ENCODE data around the gene RINT1.
"Not testable (repeated sequence)": the region's sequence is repeated elsewhere in the genome, so short reads cannot be mapped to it uniquely, and the experiment has no call there.

Gene RINT1

DNA sequence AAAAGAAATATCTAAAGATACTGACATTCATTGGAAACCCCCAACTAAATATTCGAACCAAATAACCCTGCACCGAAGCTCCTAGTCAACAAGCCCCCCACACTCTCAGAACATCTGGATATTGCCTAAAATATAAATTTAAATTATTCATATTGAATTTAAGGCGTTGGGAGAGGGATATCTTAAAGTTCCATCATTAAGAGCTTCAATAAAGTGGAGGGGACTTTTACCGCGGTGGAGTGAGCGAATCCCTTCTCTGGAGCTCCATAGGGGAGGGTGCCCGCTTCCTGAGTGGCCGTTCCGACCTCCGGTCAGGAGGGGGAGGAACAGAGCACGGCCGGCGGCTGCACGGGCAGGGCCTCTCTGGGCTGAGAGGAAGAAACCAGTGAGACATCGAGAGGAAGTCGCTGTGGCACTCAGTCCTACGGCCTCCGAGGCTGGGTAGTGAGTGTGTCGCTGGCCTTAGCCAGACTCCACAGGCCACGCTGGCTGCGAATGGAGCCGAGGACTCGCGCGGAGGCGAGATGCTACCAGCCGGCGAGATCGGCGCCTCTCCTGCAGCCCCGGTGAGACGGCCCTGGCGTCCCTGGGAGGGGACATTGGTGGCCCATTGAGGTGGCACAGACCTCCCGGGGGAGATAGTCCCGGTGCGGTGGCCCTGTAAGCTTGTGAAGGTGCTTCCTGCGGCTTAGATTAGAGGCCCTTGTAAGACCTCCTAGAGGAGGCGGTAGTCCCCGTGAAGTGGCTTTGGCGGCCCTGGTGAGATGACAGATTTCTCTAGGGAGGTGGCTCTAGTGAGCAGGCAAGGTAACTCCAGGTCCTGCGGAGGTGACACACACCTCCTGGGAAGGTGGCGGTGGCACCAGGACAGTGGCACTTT lies at the start of gene RINT1:
TSS of gene RINT1 (plus strand) at position 410 of the 880 bp plus-strand sequence. CDS start at position 525, 115 bp downstream.
- peak; percentile 77 for DNase-seq

DNA sequence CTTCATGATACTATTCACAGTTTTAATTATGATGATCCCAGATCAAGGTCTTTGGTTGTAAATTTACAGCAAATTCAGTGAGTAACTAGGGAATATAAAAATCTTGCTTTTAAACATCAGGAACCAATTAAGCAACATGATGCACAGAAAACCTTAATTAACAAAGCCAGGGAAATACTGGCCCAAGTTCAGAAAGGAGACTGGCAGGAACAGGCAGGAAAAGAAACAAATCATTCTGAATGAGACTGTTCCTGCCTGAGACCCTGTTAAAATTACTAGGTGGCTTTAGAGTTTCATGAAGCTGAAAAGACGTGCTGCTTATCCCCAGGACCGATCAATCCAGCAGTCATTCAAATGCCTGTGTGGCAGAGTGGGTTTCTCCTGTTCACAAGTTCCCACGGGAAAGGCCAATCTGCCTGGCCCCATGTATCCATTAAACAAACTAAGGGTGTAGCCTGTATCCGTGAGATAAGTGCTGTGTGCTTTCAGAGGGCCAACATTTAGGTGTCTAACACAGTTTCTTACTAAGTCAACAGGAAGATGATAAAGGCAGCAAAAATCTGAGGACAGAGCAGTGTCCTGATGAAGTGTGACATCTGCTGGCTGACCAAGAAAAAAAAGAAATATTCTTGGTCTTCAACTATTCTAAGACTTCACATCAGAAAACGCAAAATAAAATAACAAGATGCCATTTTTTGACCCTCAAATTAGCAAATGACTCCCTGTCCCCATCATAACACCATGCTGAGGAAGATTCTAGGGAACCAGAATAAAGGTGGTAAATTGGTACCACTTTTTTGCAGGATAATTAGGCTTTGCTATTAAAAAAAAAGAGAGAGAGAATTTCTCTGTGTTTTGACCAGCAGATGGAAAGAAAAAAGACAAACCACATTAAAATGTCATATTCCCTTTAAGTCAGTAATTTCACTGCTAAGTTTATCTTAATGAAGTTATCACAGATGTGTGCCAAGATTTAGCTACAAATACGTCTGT lies 44.1 kb upstream of the RINT1 start:
- DNase-seq: no peak

DNA sequence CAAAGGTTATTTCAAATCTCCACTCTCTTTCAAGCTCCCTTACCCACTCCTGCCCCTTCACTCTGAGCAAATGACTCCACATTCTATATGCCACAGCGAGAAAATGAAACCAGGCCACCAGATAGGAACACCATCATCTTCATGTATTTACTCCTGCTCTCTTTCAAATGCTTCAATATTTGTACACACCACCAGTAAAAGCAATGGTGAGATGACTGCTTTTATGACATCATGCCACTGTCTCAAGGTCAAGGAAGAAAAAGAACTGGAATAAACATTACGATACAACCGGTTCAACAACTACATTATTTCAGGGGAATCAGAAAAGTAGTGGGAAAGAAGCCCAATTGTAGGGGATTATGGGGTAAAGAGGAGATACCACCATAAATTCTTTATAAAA lies 42.6 kb upstream of the RINT1 start:
- no peak for DNase-seq

DNA sequence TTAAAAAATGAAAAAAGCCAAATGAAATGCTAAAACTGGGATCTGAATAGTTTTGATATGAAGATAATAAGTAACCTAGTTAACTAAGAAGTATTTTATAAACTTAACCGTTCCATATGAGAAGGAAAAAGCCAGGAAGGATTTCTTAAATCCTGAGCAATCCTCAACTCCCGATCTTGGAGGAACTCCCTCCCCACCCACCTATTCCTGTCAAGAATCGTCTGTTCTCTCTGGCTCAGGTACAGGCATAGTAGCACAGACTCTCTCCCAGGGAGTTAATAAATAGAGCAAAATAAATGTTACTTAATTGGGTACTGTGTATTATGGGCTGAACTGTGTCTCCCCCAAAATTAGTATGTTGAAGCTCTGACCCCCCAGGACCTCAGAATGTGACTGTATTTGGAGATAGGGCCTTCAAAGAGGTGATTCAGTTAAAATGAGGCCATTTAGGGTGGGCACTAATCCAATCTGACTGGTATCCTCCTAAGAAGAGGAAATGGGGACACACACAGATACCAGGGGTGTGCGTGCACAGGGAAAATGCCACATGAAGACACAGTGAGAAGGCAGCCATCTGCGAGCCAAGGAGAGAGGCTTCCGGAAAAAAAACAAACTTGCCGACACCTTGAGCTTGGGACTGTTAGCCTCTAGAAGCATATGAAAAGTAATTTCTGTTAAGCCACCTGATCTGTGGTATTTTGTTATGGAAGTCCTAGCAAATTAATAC lies 38.6 kb upstream of the RINT1 start:
- DNase-seq: no peak

DNA sequence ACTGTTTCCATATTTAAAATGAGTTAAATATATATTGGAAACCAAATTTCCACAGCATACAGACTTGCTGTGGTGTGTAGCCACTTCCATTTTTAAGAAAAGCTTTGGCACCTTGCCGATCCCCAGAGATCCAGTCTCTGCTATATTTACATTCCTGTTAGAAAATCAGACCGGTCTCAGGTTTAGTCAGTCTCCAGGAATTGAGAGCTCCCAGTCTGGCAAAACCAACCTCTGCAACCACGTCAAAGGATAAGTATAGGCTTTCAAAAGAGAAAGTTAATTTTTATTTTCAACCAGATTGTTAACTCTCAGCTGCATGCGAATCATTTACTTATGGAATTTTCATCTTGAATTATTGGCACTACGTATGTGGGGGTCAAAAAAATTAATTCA lies 38.1 kb upstream of the RINT1 start:
- DNase-seq: no peak

DNA sequence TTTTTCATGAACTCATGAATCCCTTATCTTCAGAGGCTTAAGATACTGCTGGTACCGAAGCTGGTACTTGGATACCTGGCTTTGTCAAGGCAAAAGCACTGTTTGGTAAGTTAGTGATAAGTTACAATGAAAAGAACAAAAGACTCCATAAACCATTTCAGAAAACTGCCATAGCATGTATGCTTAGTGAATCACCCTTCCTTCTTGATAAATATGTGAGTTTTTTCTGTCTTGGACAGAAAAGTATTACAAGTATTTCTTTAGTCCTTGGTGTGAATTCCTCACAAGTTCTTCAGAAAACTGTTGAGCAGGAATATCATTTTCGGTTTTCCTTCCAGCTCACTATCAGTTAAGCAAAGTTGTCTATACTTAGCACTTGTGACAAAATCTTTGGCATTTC lies 35.5 kb upstream of the RINT1 start:
- no peak for DNase-seq

DNA sequence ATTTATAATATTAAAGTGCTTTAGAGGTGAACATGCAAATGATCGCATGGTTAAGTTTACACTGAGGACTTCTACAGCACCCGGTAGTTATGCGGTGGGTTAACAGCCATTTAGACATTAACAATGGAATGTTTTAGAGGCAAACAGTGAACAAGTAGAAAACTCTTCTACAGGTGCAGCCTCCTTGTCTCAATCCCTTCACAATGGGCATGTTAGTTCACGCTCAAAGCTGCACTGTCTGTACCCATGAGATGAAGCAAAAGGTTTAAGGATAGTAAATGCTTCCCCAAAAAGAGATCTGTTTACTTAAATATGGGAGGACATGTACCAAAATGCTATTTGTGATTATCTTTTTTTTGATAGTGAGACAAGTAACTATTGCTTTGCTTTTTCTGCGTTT lies 35.0 kb upstream of the RINT1 start:
- no peak for DNase-seq

DNA sequence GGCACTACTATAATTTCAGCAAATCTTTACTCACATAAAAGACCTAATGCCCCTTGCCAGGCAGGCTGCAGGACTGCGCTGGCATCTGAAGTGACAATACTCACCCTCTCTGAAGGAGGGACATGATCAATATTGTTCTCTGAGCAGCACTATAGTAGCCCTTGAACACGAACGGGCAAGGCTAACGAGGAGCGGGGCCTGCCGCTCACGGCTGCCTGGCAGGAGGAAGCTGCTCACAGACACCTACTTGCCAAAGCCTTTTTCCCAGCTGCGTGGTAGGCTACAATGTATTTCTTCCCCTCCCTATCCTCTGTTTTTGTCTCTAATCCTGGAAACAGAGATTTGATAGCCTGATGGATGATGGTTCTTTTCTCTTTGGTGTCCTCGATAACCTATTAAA lies 29.8 kb upstream of the RINT1 start:
- no peak for DNase-seq

DNA sequence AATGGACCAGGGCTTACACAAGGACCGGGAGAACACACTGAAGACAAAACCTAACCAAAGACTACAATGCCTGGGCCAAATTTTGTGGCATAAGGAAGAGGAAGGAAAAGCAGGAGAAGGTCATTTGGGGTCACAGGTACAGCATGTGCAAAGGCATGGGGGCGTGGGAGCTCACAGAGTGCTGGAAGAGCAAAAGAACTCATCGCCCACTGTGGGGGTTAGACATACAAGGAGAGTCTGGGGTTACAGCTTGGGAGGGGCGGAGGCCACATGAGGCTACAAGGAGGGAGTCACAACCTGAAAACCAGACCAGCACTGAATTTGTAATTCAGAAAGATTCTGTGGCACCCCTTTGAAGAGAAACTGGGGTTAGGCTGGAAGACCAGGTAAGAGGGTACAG lies 19.6 kb upstream of the RINT1 start:
- no peak for DNase-seq

DNA sequence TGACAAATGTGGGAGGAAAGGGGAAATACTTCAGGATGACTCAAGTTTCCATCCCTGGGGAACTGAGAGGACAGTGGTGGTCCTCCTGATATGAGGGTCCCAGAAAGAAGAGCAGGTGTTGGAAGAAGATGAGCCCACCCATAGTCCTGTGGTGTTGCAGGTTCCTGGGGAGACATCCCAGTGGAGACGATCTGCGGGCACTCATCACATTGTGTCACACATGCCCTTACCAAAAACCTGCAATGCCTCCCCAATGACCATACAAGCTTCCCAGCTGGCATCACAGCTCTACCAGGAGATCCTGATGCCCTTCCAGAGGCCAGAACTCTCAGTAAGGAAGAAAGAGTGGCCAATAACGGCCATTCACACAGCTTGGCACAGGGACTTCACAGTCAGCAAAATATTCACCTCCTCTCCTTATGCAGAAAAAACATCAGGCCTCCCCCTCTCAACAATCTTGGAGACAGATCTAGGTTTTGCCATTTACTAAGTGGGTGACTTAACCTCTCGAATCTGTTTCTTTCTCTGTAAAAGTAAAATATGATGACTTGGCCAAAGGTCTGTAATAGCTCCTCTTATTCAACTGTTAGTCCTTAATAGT lies 19.0 kb upstream of the RINT1 start:
- DNase-seq: no peak

DNA sequence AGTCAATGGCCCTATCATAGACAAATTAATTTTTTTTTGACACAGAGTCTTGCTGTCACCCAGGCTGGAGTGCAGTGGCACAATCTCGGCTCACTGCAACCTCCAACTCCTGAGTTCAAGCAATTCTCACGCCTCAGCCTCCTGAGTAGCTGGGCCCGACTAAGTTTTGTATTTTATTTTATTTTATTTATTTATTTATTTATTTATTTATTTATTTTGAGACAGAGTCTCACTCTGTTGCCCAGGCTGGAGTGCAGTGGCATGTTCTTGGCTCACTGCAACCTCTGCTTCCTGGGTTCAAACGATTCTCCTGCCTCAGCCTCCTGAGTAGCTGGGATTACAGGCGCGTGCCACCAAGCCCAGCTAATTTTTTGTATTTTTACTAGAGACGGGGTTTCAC lies 16.4 kb upstream of the RINT1 start:
- not testable (repeated sequence) for DNase-seq

DNA sequence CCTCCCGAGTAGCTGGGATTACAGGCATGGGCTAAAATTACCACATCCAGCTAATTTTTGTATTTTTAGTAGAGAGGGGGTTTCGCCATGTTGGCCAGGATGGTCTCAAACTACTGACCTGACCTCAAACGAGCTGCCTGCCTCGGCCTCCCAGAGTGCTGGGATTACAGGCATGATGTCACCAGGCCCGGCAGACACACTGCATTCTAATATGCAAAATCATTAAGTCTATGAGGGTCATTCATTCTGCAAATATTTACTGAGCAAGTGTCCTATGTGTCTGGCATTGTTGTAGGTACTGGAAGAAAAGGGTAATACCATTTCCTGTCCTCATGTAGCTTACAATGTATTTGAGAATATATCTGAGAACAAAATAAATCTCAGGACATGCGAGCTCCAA lies 12.6 kb upstream of the RINT1 start:
- no peak for DNase-seq

DNA sequence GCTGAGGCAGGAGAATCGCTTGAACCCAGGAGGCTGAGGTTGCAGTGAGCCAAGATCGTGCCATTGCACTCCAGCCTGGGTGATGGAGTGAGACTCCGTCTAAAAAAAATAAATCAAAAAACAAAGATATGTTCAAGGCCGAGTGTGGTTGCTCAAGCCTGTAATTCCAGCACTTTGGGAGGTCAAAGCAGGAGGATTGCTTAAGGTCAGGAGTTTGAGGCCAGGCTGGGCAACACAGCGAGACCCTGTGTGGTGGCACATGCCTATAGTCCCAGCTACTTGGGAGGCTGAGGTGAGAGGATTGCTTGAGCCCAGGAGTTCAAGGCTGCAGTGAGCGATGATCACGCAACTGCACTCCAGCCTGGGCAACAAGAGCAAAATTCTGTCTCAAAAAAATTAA lies 11.4 kb upstream of the RINT1 start:
- not testable (repeated sequence) for DNase-seq

DNA sequence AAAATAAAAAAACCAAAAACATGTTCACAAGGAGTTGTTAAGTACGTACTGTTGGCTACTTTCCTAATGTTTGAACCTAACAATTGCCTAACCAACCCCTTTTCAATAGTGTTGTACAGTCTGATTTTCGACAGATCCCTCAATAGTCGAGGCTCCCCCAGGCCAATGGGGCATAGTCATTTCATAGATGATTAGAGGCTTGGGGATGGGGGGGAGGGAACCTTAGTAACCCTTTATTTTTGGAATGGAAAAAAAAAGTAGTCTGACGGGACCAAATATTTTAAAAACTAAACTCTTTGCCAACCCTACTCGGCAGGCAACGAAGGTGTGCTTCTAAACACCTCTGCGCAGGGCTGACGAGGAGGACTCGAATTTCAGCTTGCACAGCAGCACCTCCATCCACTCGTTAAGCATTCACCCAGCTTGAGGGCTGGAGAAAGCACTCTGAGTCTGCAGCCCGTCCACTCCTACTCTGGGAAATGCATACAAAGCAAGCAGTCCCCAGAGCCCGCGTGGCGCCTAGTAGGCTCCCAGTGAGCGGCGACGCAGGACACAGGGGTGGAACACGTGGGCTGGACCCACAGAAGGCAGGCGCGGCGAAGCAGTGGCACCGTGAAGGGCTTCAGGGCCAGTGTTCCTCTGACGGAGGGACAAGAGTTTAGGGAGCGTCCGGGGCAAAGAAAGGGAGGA lies 10.8 kb upstream of the RINT1 start:
- DNase-seq: peak; percentile 16

DNA sequence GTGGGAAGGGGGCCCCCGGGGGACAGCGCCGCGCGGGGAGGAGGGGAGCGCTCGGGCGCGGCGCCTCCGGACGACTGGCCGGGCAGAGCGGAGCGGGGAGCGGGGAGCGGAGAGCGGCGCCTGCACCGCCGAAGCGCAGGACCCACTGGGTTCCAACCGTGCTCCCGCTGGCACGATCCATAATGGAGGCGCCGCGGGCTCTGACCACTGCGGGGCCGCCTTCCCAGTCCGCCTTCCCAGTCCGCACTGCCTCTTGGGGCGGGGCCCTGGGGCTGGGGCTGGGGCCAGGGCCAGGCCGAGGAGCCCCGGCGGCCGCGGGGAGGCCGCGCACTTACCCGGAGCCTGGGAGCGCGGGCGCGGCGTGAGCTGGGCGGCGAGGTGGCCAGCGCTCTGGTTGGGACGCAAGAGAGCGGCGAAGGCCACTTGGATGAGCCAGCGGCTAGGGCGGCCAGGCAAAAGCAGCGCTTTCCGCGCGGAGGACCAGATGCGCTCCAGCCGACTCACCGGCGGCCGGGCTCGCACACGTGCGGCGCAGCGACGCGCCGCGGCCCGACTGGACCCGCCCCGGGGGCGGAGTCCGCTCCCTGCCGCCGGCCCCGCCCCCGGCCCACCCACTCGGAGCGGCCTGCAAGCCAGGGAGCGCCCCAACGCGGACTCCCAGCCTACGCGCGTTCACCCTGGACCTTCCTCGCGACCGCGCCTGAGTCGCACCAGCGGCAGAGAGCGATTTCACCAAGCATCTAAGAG lies 10.1 kb upstream of the RINT1 start, which contains the start of gene PUS7:
TSS of gene PUS7 (minus strand) at position 555 of the 747 bp plus-strand sequence. CDS start 13,759 bp downstream, outside the sequence.
- peak; percentile 61 for DNase-seq

DNA sequence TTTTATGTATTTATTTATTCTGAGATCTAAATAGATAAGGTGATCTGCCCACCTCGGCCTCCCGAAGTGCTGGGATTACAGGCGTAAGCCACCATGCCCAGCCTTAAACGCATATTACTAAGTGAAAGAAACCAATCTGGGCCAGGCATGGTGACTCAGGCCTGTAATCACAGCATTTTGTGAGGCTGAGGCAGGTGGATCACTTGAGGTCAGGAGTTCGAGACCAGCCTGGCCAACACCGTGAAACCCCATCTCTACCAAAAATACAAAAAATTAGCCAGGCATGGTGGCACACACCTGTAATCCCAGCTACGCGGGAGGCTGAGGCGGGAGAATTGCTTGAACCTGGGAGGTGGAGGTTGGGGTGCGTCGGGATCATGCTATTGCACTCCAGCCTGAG lies 7.6 kb upstream of the RINT1 start:
- not testable (repeated sequence) for DNase-seq

DNA sequence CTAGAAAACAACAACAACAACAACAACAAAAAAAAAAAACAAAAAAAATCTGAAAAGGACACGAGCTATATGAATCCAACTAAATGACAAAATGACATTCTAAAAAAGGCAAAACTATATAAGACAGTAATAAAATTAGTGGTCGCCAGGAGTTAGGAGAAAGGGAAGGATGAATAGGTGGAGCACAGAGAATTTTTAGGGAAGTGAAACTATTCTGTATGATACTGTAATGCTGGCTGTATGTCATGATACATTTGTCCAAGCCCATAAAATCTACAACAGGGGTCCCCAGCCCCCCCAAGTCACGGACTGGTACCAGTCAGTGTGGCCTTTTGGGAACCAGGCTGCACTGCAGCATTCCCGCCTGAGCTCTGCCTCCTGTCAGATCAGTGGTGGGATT lies 7.2 kb upstream of the RINT1 start:
- DNase-seq: no peak

DNA sequence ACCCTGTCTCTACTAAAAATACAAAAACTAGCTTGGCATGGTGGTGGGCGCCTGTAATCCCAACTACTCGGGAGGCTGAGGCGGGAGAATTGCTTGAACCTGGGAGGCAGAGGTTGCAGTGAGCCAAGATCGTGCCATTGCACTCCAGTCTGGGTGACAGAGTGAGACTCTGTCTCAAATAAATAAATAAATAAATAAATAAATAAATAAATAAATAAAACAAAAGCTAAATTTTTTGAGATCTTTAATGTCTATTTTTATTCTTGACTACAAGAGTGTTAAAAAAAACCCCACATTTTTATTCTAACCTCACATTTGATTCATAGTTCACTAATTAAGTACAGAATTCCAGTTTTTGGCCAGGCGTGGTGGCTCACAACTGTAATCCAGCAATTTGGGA lies 4.3 kb upstream of the RINT1 start:
- DNase-seq: not testable (repeated sequence)

DNA sequence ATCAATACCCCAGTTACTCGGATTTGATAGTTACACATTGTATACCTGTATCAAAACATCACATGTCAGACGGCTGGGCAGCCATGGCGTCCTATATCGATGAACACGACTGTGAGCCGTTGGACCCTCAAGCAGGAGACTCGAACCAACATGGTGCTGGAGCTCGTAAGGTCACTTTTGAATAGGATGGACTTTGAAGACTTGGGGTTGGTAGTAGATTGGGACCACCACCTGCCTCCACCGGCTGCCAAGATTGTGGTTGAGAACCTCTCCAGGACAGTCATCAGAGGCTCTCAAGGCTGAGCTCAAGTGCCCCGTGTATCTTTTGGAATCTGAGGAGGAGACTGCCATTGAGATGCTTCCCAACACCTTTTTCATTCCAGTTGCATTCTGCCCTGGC lies 1.9 kb upstream of the RINT1 start:
- DNase-seq: no peak

DNA sequence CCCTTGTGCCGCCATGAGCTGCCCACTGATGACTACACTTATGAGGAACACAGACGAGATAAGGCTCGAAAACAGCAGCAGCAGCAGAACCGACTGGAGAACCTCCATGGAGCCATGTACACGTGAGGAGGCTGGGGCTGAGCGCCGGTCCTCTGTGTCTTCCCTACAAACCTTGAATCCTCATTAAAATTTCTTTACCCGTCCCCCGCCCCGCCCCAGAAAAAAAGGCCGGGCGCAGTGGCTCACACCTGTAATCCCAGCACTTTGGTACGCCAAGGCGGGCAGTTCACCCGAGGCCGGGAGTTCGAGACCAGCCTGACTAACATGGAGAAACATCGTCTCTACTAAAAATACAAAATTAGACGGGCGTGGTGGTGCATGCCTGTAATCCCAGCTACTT lies 1.5 kb upstream of the RINT1 start:
- DNase-seq: no peak
